ENCODE data around the gene ADTRP. TPM values are rescaled to one million over a fixed set of nuclear protein-coding genes. Genes with fewer than 3 reads are reported as not detected.
A peak's percentile ranks its signal among the peaks of the same experiment; 100 is the strongest.

ADTRP gene
- 1 to 10 TPM; 2.4 to 2.5 TPM for total RNA-seq

GRCh38 chr6:11778648-11779328 lies at the start of gene ADTRP:
Gene ADTRP (minus strand): TSS chr6:11778803. CDS start chr6:11778759, 44 bp downstream.
- Mint-ChIP-seq H3K9me3 (peaks cover 13% of the 10 kb centered on the region), H3K27me3 (no peaks in the 10 kb centered on the region), H3K27ac (no peak within 1 kb of the TSS), H3K36me3 (ENCODE audit: low read depth) (no peaks in the 10 kb centered on the region), H3K4me3 (no peak within 1 kb of the TSS), H3K4me1 (no peaks in the 10 kb centered on the region)
- ChIA-PET CTCF (interaction anchor here (1.0 kb wide), 1 partner anchor 10 kb away, joined by 3 read pairs; no protein-coding TSS in a partner anchor), POLR2A (no interaction called here)
- no peak for DNase-seq

- no peaks in the 10 kb centered on the region for H3K27me3 Mint-ChIP-seq
- peaks cover 8% of the 10 kb centered on the region for H3K4me1 Mint-ChIP-seq
- no peaks in the 10 kb centered on the region for H3K9me3 Mint-ChIP-seq
- ChIA-PET POLR2A (no interaction called here), CTCF (no interaction called here)
- no peak overlapping the region for H3K4me3 Mint-ChIP-seq
- H3K27ac Mint-ChIP-seq: no peak overlapping the region
- H3K36me3 Mint-ChIP-seq (ENCODE audit: low read depth): no peaks in the 10 kb centered on the region
- DNase-seq: no peak
Observed at GRCh38 chr6:11826779-11827178, 48.2 kb upstream of the ADTRP start.

- ChIA-PET CTCF (interaction anchor here (0.7 kb wide), 1 partner anchor 39 kb away, joined by 3 read pairs; no protein-coding TSS in a partner anchor), POLR2A (no interaction called here)
- Mint-ChIP-seq H3K4me3 (no peak overlapping the region), H3K4me1 (peaks cover 8% of the 10 kb centered on the region), H3K27ac (peak overlapping the region; percentile 34), H3K27me3 (no peaks in the 10 kb centered on the region), H3K36me3 (ENCODE audit: low read depth) (no peaks in the 10 kb centered on the region), H3K9me3 (no peaks in the 10 kb centered on the region)
- no peak for DNase-seq
Observed at GRCh38 chr6:11824986-11825385, 46.4 kb upstream of the ADTRP start.

- CTCF ChIA-PET: interaction anchor here (0.6 kb wide), 1 partner anchor 365 kb away, joined by 4 read pairs; no protein-coding TSS in a partner anchor
- Mint-ChIP-seq H3K27me3 (no peaks in the 10 kb centered on the region), H3K9me3 (peaks cover 4% of the 10 kb centered on the region), H3K4me3 (no peak overlapping the region), H3K4me1 (peaks cover 8% of the 10 kb centered on the region), H3K36me3 (ENCODE audit: low read depth) (no peaks in the 10 kb centered on the region), H3K27ac (no peak overlapping the region)
- POLR2A ChIA-PET: no interaction called here
- DNase-seq: no peak
Observed at GRCh38 chr6:11822346-11822745, 43.7 kb upstream of the ADTRP start.

GRCh38 chr6:11821781-11822180 lies 43.2 kb upstream of the ADTRP start:
- Mint-ChIP-seq H3K36me3 (ENCODE audit: low read depth) (no peaks in the 10 kb centered on the region), H3K9me3 (peaks cover 4% of the 10 kb centered on the region), H3K4me3 (no peak overlapping the region), H3K4me1 (peaks cover 8% of the 10 kb centered on the region), H3K27ac (no peak overlapping the region), H3K27me3 (no peaks in the 10 kb centered on the region)
- no peak for DNase-seq
- CTCF ChIA-PET: interaction anchor here (0.6 kb wide), 1 partner anchor 365 kb away, joined by 4 read pairs; no protein-coding TSS in a partner anchor
- POLR2A ChIA-PET: no interaction called here

- H3K27me3 Mint-ChIP-seq: no peaks in the 10 kb centered on the region
- POLR2A ChIA-PET: no interaction called here
- no peak overlapping the region for H3K27ac Mint-ChIP-seq
- peaks cover 4% of the 10 kb centered on the region for H3K9me3 Mint-ChIP-seq
- H3K4me3 Mint-ChIP-seq: no peak overlapping the region
- no peak for DNase-seq
- CTCF ChIA-PET: no interaction called here
- H3K4me1 Mint-ChIP-seq: peaks cover 8% of the 10 kb centered on the region
- no peaks in the 10 kb centered on the region for H3K36me3 Mint-ChIP-seq (ENCODE audit: low read depth)
Observed at GRCh38 chr6:11820821-11821220, 42.2 kb upstream of the ADTRP start.

GRCh38 chr6:11819486-11819885 lies 40.9 kb upstream of the ADTRP start:
- POLR2A ChIA-PET: no interaction called here
- no peak overlapping the region for H3K27ac Mint-ChIP-seq
- CTCF ChIA-PET: interaction anchor here (1.0 kb wide), 1 partner anchor 11 kb away, joined by 3 read pairs; no protein-coding TSS in a partner anchor
- H3K4me1 Mint-ChIP-seq: no peaks in the 10 kb centered on the region
- H3K27me3 Mint-ChIP-seq: no peaks in the 10 kb centered on the region
- H3K9me3 Mint-ChIP-seq: peaks cover 4% of the 10 kb centered on the region
- no peaks in the 10 kb centered on the region for H3K36me3 Mint-ChIP-seq (ENCODE audit: low read depth)
- no peak overlapping the region for H3K4me3 Mint-ChIP-seq
- no peak for DNase-seq

- no peak for DNase-seq
- Mint-ChIP-seq H3K9me3 (peaks cover 4% of the 10 kb centered on the region), H3K36me3 (ENCODE audit: low read depth) (no peaks in the 10 kb centered on the region), H3K27ac (no peak overlapping the region), H3K4me1 (no peaks in the 10 kb centered on the region), H3K27me3 (no peaks in the 10 kb centered on the region), H3K4me3 (no peak overlapping the region)
- ChIA-PET CTCF (no interaction called here), POLR2A (no interaction called here)
Observed at GRCh38 chr6:11815231-11815630, 36.6 kb upstream of the ADTRP start.

GRCh38 chr6:11814819-11815218 lies 36.2 kb upstream of the ADTRP start:
- ChIA-PET POLR2A (no interaction called here), CTCF (no interaction called here)
- H3K4me3 Mint-ChIP-seq: no peak overlapping the region
- H3K36me3 Mint-ChIP-seq (ENCODE audit: low read depth): no peaks in the 10 kb centered on the region
- H3K4me1 Mint-ChIP-seq: no peaks in the 10 kb centered on the region
- no peak overlapping the region for H3K27ac Mint-ChIP-seq
- DNase-seq: no peak
- no peaks in the 10 kb centered on the region for H3K27me3 Mint-ChIP-seq
- peaks cover 4% of the 10 kb centered on the region for H3K9me3 Mint-ChIP-seq

GRCh38 chr6:11814106-11814505 lies 35.5 kb upstream of the ADTRP start:
- no peak overlapping the region for H3K27ac Mint-ChIP-seq

GRCh38 chr6:11813606-11814005 lies 35.0 kb upstream of the ADTRP start:
- H3K4me1 Mint-ChIP-seq: no peaks in the 10 kb centered on the region
- ChIA-PET POLR2A (no interaction called here), CTCF (interaction anchor here (0.9 to 1.3 kb wide), 2 partner anchors 11 to 16 kb away, joined by 3 to 4 read pairs; no protein-coding TSS in a partner anchor)
- no peak overlapping the region for H3K27ac Mint-ChIP-seq
- no peaks in the 10 kb centered on the region for H3K27me3 Mint-ChIP-seq
- no peak overlapping the region for H3K4me3 Mint-ChIP-seq
- H3K9me3 Mint-ChIP-seq: no peaks in the 10 kb centered on the region
- no peaks in the 10 kb centered on the region for H3K36me3 Mint-ChIP-seq (ENCODE audit: low read depth)
- no peak for DNase-seq

More at GRCh38 chr6:11814106-11814505, 35.5 kb upstream of the ADTRP start:
- Mint-ChIP-seq H3K27me3 (no peaks in the 10 kb centered on the region), H3K36me3 (ENCODE audit: low read depth) (no peaks in the 10 kb centered on the region), H3K4me3 (no peak overlapping the region), H3K9me3 (no peaks in the 10 kb centered on the region), H3K4me1 (no peaks in the 10 kb centered on the region)
- ChIA-PET CTCF (interaction anchor here (1.3 kb wide), 1 partner anchor 15 kb away, joined by 3 read pairs; no protein-coding TSS in a partner anchor), POLR2A (no interaction called here)
- no peak for DNase-seq

- no peak for DNase-seq
- no peak overlapping the region for H3K27ac Mint-ChIP-seq
- ChIA-PET CTCF (interaction anchor here (0.9 to 1.3 kb wide), 2 partner anchors 10 to 16 kb away, joined by 3 to 4 read pairs; no protein-coding TSS in a partner anchor), POLR2A (no interaction called here)
- H3K36me3 Mint-ChIP-seq (ENCODE audit: low read depth): no peaks in the 10 kb centered on the region
- no peaks in the 10 kb centered on the region for H3K4me1 Mint-ChIP-seq
- H3K9me3 Mint-ChIP-seq: no peaks in the 10 kb centered on the region
- no peak overlapping the region for H3K4me3 Mint-ChIP-seq
- no peaks in the 10 kb centered on the region for H3K27me3 Mint-ChIP-seq
Observed at GRCh38 chr6:11812951-11813350, 34.3 kb upstream of the ADTRP start.

GRCh38 chr6:11812439-11812838 lies 33.8 kb upstream of the ADTRP start:
- DNase-seq: no peak
- no peaks in the 10 kb centered on the region for H3K9me3 Mint-ChIP-seq
- no peaks in the 10 kb centered on the region for H3K36me3 Mint-ChIP-seq (ENCODE audit: low read depth)
- no peaks in the 10 kb centered on the region for H3K27me3 Mint-ChIP-seq
- no peak overlapping the region for H3K4me3 Mint-ChIP-seq
- ChIA-PET POLR2A (no interaction called here), CTCF (no interaction called here)
- no peak overlapping the region for H3K27ac Mint-ChIP-seq
- H3K4me1 Mint-ChIP-seq: no peaks in the 10 kb centered on the region
